ENCODE results near the gene BLID. TPM values are rescaled to one million over a fixed set of nuclear protein-coding genes. Genes with fewer than 3 reads are reported as not detected.
A peak's percentile ranks its signal among the peaks of the same experiment; 100 is the strongest.

The BLID gene
- total RNA-seq, 1 experiment from 2014 or later, result 0.41 TPM

DNA sequence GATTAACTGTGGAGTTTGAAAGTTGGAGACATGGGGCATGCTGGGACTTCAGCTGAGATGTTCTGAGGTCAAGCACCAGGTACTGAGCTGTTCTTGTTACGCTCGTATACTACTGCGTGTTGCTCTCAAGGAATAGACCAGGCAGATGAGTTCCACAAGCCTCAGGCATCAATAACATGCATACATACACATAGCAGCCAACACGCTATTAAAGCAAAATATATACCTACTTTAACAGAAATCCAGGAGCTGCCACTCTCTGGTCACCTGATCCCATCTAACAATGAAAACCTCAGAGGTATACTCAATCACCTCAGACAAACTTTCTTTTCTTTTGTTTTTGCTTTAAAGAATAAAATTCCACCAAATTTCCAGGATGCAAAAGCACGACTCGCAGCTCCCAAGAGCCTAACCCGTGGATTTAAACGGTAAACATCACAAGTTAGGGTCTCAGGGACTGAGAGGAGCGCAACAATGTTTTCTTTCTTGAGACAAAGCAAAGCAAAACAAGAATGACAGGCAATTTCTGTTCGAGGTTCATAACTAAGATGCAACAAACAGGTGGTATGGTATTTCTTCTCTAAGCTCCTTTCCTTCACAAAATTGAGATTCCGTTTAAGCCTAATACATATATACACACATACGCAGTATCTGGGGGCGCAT lies 16.5 kb downstream of the BLID start:
- peak; percentile 51 for ATAC-seq
- DNase-seq (ENCODE audit: low read depth, low spot score), result no peak
- H3K4me3 ChIP-seq (ENCODE audit: low read depth in 2 of 2, low read length in 2 of 2), result peak overlapping the region; percentile 43 to 45
- H3K4me1 ChIP-seq (ENCODE audit: control insufficient read depth, insufficient read depth, low read length), result peaks cover 3% of the 10 kb centered on the region
- intact Hi-C loops (cut with micrococcal nuclease; ENCODE audit: unreplicated experiment) (loop anchor here (5.0 kb wide), 1 partner anchor 77 kb away; no protein-coding TSS in a partner anchor), in situ Hi-C loops (cut with HindIII; ENCODE audit: low pct_unique_long_range_greater_than_20kb, low sequenced_read_pairs) (no loop called here)
- TF ChIP-seq, protein P1, sequence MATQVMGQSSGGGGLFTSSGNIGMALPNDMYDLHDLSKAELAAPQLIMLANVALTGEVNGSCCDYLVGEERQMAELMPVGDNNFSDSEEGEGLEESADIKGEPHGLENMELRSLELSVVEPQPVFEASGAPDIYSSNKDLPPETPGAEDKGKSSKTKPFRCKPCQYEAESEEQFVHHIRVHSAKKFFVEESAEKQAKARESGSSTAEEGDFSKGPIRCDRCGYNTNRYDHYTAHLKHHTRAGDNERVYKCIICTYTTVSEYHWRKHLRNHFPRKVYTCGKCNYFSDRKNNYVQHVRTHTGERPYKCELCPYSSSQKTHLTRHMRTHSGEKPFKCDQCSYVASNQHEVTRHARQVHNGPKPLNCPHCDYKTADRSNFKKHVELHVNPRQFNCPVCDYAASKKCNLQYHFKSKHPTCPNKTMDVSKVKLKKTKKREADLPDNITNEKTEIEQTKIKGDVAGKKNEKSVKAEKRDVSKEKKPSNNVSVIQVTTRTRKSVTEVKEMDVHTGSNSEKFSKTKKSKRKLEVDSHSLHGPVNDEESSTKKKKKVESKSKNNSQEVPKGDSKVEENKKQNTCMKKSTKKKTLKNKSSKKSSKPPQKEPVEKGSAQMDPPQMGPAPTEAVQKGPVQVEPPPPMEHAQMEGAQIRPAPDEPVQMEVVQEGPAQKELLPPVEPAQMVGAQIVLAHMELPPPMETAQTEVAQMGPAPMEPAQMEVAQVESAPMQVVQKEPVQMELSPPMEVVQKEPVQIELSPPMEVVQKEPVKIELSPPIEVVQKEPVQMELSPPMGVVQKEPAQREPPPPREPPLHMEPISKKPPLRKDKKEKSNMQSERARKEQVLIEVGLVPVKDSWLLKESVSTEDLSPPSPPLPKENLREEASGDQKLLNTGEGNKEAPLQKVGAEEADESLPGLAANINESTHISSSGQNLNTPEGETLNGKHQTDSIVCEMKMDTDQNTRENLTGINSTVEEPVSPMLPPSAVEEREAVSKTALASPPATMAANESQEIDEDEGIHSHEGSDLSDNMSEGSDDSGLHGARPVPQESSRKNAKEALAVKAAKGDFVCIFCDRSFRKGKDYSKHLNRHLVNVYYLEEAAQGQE (IDR thresholded peaks at IDR 0.05; ENCODE audit: insufficient read depth in 1 of 2, low read depth in 2 of 2, low read length in 1 of 2), result no peak
- TF ChIP-seq TCF7L2 (IDR thresholded peaks at IDR 0.05; ENCODE audit: low read depth, low read length), result no peak
- TF ChIP-seq, protein P2, sequence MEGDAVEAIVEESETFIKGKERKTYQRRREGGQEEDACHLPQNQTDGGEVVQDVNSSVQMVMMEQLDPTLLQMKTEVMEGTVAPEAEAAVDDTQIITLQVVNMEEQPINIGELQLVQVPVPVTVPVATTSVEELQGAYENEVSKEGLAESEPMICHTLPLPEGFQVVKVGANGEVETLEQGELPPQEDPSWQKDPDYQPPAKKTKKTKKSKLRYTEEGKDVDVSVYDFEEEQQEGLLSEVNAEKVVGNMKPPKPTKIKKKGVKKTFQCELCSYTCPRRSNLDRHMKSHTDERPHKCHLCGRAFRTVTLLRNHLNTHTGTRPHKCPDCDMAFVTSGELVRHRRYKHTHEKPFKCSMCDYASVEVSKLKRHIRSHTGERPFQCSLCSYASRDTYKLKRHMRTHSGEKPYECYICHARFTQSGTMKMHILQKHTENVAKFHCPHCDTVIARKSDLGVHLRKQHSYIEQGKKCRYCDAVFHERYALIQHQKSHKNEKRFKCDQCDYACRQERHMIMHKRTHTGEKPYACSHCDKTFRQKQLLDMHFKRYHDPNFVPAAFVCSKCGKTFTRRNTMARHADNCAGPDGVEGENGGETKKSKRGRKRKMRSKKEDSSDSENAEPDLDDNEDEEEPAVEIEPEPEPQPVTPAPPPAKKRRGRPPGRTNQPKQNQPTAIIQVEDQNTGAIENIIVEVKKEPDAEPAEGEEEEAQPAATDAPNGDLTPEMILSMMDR (IDR thresholded peaks at IDR 0.05), result no peak
- TF ChIP-seq POLR2AphosphoS5 (IDR thresholded peaks at IDR 0.05; ENCODE audit: low read depth, low read length), result no peak
- no peak for TF ChIP-seq SIN3A (IDR thresholded peaks at IDR 0.05; ENCODE audit: borderline replicate concordance, insufficient read depth, low read depth, low read length)
- no peaks in the 10 kb centered on the region for H3K27me3 ChIP-seq (ENCODE audit: control insufficient read depth, insufficient read depth, low read length)
- H3K36me3 ChIP-seq (ENCODE audit: control insufficient read depth, insufficient read depth, low read length), result no peaks in the 10 kb centered on the region
- ChIA-PET POLR2A (no interaction called here), CTCF (no interaction called here)
- BruUV-seq (replicated peaks), result TSS peak; percentile 64
- peak overlapping the region; percentile 84 for H3K27ac ChIP-seq (ENCODE audit: low read length)
- no peaks in the 10 kb centered on the region for H3K9me3 ChIP-seq (ENCODE audit: control insufficient read depth, insufficient read depth, low read depth, low read length)

DNA sequence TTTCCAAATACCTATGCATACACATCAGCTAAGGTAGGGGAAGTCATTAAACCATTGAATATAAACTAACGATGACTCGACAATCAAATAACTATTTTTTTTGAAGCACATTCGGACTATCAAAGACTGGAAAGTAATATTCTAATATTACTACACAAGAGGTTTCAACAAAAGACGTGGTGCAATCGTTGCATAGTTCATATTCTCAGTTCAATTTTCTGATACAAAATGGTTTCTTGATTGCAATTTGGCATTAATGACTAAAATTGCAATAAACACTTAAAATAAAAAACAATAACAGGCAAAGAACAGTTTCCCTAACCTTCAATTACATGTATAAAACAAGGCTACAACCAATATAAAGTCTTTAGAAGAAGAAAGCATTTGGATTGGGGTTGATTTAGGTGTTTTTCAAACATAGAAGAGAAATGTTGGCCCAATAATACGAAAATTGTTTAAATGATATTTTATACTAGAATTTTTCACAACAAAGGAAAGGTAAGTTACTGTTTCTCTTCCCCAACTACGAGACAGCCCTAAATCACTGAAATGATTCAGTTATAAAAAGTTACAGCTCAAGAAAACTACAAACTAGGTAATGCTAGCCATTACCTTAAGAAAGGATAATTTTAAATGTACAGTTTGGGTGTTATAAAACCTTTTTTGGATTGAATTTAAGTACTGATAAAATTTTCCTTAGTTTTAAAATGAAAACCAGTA lies 17.6 kb downstream of the BLID start:
- H3K4me1 ChIP-seq (ENCODE audit: control insufficient read depth, insufficient read depth, low read length), result peaks cover 3% of the 10 kb centered on the region
- TF ChIP-seq, protein P1 (IDR thresholded peaks at IDR 0.05; ENCODE audit: insufficient read depth in 1 of 2, low read depth in 2 of 2, low read length in 1 of 2), result no peak
- TF ChIP-seq POLR2AphosphoS5 (IDR thresholded peaks at IDR 0.05; ENCODE audit: low read depth, low read length) (no peak), SIN3A (IDR thresholded peaks at IDR 0.05; ENCODE audit: borderline replicate concordance, insufficient read depth, low read depth, low read length) (no peak), TCF7L2 (IDR thresholded peaks at IDR 0.05; ENCODE audit: low read depth, low read length) (no peak)
- TF ChIP-seq, protein P2 (IDR thresholded peaks at IDR 0.05), result no peak
- H3K9me3 ChIP-seq (ENCODE audit: control insufficient read depth, insufficient read depth, low read depth, low read length), result no peaks in the 10 kb centered on the region
- DNase-seq (ENCODE audit: low read depth, low spot score) (no peak), ATAC-seq (no peak)
- no TSS peak for BruUV-seq (replicated peaks)
- H3K4me3 ChIP-seq (ENCODE audit: low read depth in 2 of 2, low read length in 2 of 2), result peak overlapping the region in 1 of 2 experiments; percentile 43; a peak in 3 of 4 replicates
- in situ Hi-C loops (cut with HindIII; ENCODE audit: low pct_unique_long_range_greater_than_20kb, low sequenced_read_pairs), result no loop called here
- ChIA-PET POLR2A (no interaction called here), CTCF (no interaction called here)
- no peaks in the 10 kb centered on the region for H3K27me3 ChIP-seq (ENCODE audit: control insufficient read depth, insufficient read depth, low read length)
- H3K36me3 ChIP-seq (ENCODE audit: control insufficient read depth, insufficient read depth, low read length), result no peaks in the 10 kb centered on the region
- intact Hi-C loops (cut with micrococcal nuclease; ENCODE audit: unreplicated experiment), result no loop called here
- peak overlapping the region; percentile 84 for H3K27ac ChIP-seq (ENCODE audit: low read length)

Data from Panc1 (cell line).